GM18873 (cell line): ENCODE results near the gene TMEM248.
"Not testable (repeated sequence)": the region's sequence is repeated elsewhere in the genome, so short reads cannot be mapped to it uniquely, and the experiment has no call there.

Experiments used
- ATAC-seq: cut with Tn5 transposase; IDR thresholded peaks from one replicate; pipeline ENCODE4 v1.9.1; 2021; ENCODE audit warnings: mild to moderate bottlenecking, moderate library complexity, moderate number of reproducible peaks; ENCODE audit not compliant: unreplicated experiment, low FRiP score

TMEM248 gene

GRCh38 chr7:66946545-66946944, 25.5 kb downstream of the TMEM248 start:
- ATAC-seq, result no peak

DNA sequence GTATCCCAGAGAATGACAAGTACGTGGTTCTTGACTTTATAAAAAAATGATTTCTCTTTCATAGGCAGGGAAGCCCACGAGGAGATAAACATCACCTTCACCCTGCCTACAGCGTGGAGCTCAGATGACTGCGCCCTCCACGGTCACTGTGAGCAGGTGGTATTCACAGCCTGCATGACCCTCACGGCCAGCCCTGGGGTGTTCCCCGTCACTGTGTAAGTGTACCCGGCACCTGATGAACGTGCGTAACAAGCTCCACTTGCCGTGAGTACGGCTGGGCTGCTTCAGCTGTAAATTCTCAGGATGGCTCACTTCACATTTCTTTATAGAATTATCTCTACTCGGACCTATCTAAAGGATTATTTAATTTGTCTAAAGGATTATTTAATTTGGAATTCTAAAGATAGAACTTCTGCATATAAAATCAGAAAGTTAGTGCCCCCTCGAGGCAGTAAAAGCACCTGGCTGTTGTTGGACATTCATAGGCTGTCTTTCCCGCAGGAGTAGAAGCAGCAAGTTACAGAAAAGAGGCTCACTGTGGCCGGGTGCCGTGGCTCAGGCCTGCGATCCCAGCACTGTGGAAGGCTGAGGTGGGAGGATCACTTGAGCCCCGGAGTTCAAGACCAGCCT, 27.6 kb downstream of the TMEM248 start:
- ATAC-seq, result no peak

- no peak for ATAC-seq
Observed at GRCh38 chr7:66950311-66950710, 29.3 kb downstream of the TMEM248 start.

DNA sequence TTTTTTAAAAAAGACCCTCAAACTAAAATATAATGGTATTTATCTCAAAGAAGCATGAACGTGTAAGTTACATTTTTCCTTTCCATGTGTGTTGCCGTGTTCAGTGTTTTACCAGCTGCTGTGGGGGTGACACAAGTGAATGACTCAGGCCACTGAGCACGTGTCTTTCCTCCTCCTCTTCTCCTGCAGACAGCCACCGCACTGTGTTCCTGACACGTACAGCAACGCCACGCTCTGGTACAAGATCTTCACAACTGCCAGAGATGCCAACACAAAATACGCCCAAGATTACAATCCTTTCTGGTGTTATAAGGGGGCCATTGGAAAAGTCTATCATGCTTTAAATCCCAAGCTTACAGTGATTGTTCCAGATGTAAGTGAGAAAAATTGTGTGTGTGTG, 29.7 kb downstream of the TMEM248 start:
- no peak for ATAC-seq

- no peak for ATAC-seq
Observed at GRCh38 chr7:66952343-66953043, 31.5 kb downstream of the TMEM248 start.

DNA sequence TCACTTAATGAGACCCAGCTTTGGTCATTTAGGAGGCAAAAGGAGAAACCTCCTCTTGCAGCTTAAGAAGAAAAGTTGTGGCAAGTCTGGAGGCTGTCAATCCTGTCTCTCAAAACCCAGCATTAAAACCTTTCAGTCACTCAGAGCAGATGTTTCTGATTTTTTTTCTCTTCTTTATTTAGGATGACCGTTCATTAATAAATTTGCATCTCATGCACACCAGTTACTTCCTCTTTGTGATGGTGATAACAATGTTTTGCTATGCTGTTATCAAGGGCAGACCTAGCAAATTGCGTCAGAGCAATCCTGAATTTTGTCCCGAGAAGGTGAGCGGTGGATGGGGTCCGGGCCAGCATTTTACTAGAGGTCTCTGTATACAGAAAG, 32.0 kb downstream of the TMEM248 start:
- no peak for ATAC-seq

GRCh38 chr7:66957595-66958290, 36.7 kb downstream of the TMEM248 start:
- no peak for ATAC-seq

GRCh38 chr7:66958538-66959350, 37.7 kb downstream of the TMEM248 start:
- no peak for ATAC-seq

- no peak for ATAC-seq
Observed at GRCh38 chr7:66960192-66960591, 39.2 kb downstream of the TMEM248 start.

DNA sequence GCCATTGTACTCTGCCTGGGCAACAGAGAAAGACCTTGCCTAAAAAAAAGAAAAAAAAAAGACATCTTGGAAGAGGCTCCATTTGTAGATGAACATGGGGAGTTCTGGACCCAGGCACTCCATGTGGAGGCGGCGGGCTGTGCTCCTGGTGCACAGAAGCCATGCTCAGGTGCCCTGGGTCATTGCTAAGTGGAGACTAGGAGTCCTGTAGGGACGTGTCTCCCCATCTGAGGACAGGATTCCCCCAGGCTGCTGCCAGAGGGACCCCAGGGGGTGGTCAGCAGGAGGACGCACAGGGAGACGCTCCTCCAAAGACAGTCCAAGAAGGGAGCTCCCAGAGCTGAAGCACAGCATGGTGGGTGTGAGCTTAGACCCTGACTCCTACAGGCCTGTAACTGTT, 40.1 kb downstream of the TMEM248 start:
- ATAC-seq, result no peak

GRCh38 chr7:66964411-66964810, 43.4 kb downstream of the TMEM248 start:
- ATAC-seq, result no peak

DNA sequence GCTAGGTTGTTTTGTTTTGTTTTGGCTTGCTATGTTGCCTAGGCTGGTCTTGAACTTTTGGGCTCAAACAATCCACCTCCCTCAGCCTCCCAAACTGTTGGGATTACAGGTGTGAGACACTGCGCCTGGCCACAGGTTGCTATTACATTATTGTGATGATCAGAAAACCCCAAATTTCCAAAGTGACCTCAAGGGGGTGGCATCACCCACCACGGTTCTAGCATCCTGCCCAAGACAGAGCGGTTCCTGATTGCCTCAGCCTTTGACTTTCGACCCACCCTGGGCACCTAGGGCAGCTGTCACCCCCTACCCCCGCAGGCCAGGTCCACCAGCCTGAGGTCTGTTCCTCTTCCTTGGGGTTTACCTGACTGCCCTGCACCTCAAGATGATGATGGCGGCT, 46.0 kb downstream of the TMEM248 start:
- ATAC-seq, result no peak

GRCh38 chr7:66969001-66969400, 48.0 kb downstream of the TMEM248 start:
- ATAC-seq, result not testable (repeated sequence)

DNA sequence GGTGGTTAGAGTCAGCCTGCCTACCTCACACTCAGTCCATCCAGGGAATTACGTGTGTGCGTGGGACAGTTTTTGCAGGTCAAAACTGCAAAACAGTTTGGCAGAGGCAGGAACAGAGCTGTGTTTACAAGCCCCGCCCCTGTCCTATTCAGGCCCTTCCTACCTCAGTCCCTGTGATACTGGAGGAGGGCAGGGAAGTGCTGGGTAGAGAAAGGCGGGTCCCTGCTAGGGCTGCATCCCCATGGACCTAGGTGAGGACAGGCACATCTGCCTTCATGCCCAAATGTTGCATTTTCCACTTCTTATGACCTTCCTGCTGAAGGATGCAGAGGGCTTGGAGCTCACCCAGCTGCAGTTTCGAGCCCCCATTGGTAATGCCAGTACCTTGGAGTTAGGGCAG, 49.3 kb downstream of the TMEM248 start:
- no peak for ATAC-seq

- ATAC-seq, result no peak
Observed at GRCh38 chr7:66974986-66975590, 54.1 kb downstream of the TMEM248 start.

DNA sequence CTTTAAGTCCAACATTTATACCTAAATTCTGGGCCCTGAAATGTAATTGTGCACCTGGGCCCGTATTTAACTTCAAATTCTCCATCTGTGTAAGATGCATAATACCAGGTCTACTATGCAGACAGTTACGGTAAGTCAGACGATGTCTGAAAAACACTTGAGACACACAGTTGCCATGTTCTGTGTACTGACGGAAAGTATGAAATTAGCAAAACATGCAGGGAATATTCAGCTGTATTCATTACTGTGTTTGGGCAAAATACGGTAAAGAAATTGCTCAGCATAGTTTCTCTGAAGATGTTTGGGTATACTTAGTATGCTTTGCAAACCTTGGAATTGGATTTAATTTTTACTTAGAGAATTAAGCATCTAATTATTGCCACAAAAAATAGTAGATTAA, 57.3 kb downstream of the TMEM248 start:
- ATAC-seq, result not testable (repeated sequence)

DNA sequence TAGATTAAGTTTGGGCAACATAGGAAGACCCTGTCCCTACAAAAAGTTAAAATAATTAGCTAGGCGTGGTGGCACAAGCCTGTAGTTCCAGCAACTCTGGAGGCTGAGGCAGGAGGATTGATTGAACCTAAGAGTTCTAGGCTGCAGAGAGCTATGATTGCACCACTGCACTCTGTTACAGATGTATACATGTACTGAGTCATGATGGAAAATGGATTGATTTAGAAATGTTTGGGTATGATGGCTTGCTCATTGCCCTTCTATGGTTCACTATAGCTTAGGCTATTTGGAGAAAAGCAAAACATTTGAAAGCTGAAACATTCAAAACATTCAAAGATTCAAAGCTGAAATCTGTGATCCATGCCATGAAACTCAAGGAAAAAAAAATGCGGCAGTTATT, 58.0 kb downstream of the TMEM248 start:
- not testable (repeated sequence) for ATAC-seq

DNA sequence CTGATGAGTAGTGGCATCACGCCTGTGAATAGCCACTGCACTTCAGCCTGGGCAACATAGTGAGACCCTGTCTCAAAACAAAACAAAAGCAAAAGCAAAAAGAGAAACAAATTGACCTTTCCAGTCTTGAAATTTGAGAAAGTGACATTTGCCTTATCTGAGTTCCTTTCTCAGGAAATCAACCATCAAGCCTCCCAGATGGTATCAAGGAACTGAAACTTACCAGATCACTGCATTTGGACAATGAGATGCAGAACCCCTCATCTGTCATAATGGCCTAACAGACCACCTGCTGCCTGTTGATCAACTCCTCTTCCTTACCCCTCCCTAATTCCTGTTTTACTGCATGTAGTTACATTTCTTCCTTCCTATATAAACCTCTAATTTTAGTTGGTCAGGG, 59.3 kb downstream of the TMEM248 start:
- not testable (repeated sequence) for ATAC-seq

DNA sequence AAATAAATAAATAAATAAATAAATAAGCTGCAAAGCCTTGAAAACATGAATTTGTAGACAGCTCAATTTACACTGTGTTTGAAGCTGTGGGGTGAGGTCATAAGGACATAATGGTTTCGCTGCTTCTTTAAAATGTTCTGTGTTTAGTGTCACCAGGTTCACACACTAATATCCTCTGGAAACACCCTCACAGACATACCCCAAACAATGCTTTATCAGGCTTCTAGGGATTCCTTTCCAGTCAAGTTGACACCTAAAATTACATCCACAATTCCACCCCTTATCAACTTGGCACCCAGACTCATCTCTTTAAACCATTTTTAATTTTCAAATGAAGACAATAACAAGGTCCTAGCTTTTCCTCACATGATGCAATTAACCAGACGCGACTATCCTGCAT, 68.5 kb downstream of the TMEM248 start:
- ATAC-seq, result not testable (repeated sequence)

DNA sequence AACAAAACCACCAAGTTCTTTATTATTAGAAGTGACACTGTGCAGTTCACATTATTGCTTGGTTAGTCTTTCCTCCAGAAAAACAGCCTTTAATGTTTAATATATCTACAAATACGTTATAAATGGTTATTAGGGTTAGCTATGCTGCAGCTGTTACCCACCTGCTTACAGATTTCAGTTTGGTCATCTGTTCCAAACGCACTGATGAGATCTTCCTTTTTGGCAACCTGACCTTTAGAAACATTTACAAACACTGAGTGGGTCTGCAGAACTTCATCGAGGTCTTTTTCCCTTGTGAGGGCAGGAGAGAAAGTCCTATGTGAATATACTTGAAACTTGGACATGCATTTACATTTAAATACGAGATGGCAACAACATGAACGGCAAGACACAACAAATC, 73.0 kb downstream of the TMEM248 start:
- ATAC-seq, result not testable (repeated sequence)

GRCh38 chr7:66994691-66995049, 73.6 kb downstream of the TMEM248 start:
- peak; percentile 25 for ATAC-seq
